Gastrocnemius medialis (tissue), 4 donors: ENCODE data around the gene NT5DC4. TPM values are rescaled to one million over a fixed set of nuclear protein-coding genes. Genes with fewer than 3 reads are reported as not detected.

Experiments used
- ATAC-seq, 2 donors: fragments of 150-250 bp; one replicate each; pipeline ENCODE4 v1.9.1; 2016
- DNase-seq, 2 donors: peaks; one replicate each; pipeline ENCODE4 v3.0.0-alpha.2; 2019
- H3K27ac ChIP-seq, 4 donors: fragments of 200-600 bp; sonication (generic); 1 replicate in 1 of 4; 2 replicates in 3 of 4; pipeline ENCODE4 v1.5.1; 2016 to 2018; ENCODE audit warnings: mild to moderate bottlenecking in 2 of 4, moderate library complexity in 1 of 4
- H3K27me3 ChIP-seq, 3 donors: fragments of 200-600 bp; sonication (generic) in 2 of 3; 1 replicate in 1 of 3; 2 replicates in 2 of 3; pipeline versions ENCODE4 v1.5.1 to v1.6.0; 2016 to 2019; ENCODE audit warnings: mild to moderate bottlenecking in 1 of 3, moderate library complexity in 1 of 3
- H3K36me3 ChIP-seq, 2 donors: fragments of 200-600 bp; sonication (generic) in 1 of 2; one replicate each; pipeline ENCODE4 v1.5.1; 2017 to 2018
- H3K4me1 ChIP-seq, 2 donors: fragments of 200-600 bp; sonication (generic) in 1 of 2; one replicate each; pipeline ENCODE4 v1.5.1; 2016 to 2017; ENCODE audit warnings: mild to moderate bottlenecking in 2 of 2
- H3K4me3 ChIP-seq, 4 donors: fragments of 200-600 bp; sonication (generic) in 3 of 4; 1 replicate in 1 of 4; 2 replicates in 3 of 4; pipeline ENCODE4 v1.5.1; 2016 to 2019; ENCODE audit warnings: mild to moderate bottlenecking in 2 of 4
- H3K9me3 ChIP-seq, 3 donors: fragments of 200-600 bp; sonication (generic) in 2 of 3; 1 replicate in 1 of 3; 2 replicates in 2 of 3; pipeline ENCODE4 v1.5.1; 2016 to 2019
- CTCF ChIP-seq, 5 experiments: fragments of 450-650 bp in 3 of 5; fragments of 200-600 bp in 2 of 5; sonication (generic) in 2 of 5; IDR thresholded peaks in 4 of 5; conservative IDR thresholded peaks in 1 of 5; 1 replicate in 4 of 5; 2 replicates in 1 of 5; pipeline ENCODE4 v1.5.1; 2016 to 2019; ENCODE audit warnings: antibody characterized with exemption in 5 of 5, mild to moderate bottlenecking in 3 of 5, moderate library complexity in 3 of 5
- POLR2A ChIP-seq, 2 donors: fragments of 450-650 bp; IDR thresholded peaks; one replicate each; pipeline ENCODE4 v1.6.1; 2017; ENCODE audit warnings: antibody characterized with exemption in 2 of 2, mild to moderate bottlenecking in 2 of 2, moderate library complexity in 2 of 2
- in situ Hi-C, 4 donors: fragments of 200-750 bp; cut with MboI; loops; one replicate each; pipeline versions ENCODE4 v1.15.0 to v1.8.0; 2017; ENCODE audit warnings: low sequenced_read_pairs in 4 of 4
- intact Hi-C: fragments of 100-400 bp; cut with DNase I; formaldehyde crosslinking; loops from one replicate; pipeline ENCODE4 v1.15.1; 2023; ENCODE audit warnings: low total_unique reads
- total RNA-seq, 4 donors: library from RNA; depleted of rRNA; stranded (reverse); fragments of >200 nt; gene quantifications; one replicate each; pipeline versions ENCODE4 v1.1.0 to v1.2.3, GENCODE V29; 2016

The NT5DC4 gene
- total RNA-seq: not detected

DNA sequence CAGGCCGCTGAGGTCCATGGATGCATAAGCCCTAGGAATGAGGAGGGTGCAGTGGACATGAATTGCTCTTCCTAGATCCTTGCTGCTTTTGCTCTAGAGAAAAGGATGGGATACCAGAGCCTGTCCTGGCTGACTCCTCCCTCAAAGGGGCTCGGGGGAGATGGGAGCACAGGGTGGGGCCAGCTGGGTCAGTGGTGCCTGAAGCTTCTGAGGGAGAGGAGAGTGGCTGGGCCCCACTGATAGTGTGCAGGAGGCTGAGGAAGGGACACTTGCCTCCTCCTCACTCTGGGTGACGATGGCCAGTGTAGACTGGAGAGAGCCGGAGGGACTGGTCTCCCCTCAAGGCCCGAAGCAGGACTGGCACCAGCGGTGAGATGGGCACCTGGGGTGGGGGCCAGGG lies at the start of gene NT5DC4:
Gene NT5DC4 (plus strand): TSS at position 236 of the 400 bp plus-strand sequence. CDS start 60 bp downstream, at position 296.
- intact Hi-C loops (no loop called here), in situ Hi-C loops (loop anchor here in 2 of 4 donors (10.0 kb wide), 2 partner anchors 96 to 126 kb away; no protein-coding TSS in a partner anchor)
- ATAC-seq (no peak), DNase-seq (no peak)
- TF ChIP-seq CTCF (IDR thresholded peaks at IDR 0.05 in 4 of 5, conservative IDR thresholded peaks at IDR 0.05 in 1 of 5): no peak
- TF ChIP-seq POLR2A (IDR thresholded peaks at IDR 0.05): no peak
- Histone ChIP-seq H3K4me3 (no peak within 1 kb of the TSS), H3K27ac (no peak within 1 kb of the TSS), H3K4me1 (no peaks in the 10 kb centered on the region), H3K9me3 (no peaks in the 10 kb centered on the region), H3K27me3 (no peaks in the 10 kb centered on the region), H3K36me3 (no peaks in the 10 kb centered on the region)

DNA sequence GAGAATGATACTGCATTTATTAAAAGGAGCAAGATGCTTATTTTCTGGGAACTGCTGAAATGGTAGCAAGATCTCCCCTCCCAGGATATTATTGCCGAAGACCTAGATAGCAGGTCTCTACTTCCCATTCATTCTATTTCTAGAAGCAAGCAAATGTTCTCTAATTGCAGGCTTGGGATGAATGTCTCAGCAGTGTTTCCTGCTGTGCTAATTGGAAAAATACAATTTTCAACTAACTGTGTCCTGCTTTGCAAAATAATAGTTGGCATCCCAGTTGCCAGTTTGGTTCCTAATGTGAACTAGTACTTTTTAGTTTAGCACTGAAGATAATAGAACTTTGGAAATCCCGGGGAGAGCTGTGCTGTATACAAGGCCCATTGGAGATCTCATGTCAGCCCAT lies 49.0 kb upstream of the NT5DC4 start:
- H3K27me3 ChIP-seq: no peaks in the 10 kb centered on the region
- TF ChIP-seq CTCF (IDR thresholded peaks at IDR 0.05 in 4 of 5, conservative IDR thresholded peaks at IDR 0.05 in 1 of 5) (no peak), POLR2A (IDR thresholded peaks at IDR 0.05) (no peak)
- no peak overlapping the region for H3K27ac ChIP-seq
- no peak overlapping the region for H3K4me3 ChIP-seq
- intact Hi-C loops: no loop called here
- no peaks in the 10 kb centered on the region for H3K4me1 ChIP-seq
- ATAC-seq (no peak), DNase-seq (no peak)
- H3K36me3 ChIP-seq: no peaks in the 10 kb centered on the region
- in situ Hi-C loops: no loop called here
- H3K9me3 ChIP-seq: no peaks in the 10 kb centered on the region

DNA sequence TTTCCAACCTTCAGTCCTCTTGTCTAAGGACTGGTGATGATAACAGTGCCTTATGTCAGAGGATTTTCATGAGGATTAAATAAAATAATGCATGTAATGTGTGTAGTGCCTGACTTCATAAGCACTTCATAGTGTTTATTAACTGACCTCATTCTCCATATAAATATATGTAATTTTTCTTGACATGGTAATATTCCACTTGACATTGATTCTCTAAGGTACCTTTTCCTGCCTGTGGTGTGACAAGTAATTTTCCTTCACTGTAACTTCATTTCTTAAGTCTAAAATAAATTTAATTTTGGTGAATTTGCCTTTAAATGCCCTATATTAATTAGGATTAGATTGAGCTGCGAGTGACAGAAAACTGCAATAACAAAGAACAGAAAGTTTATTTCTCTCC lies 47.8 kb upstream of the NT5DC4 start:
- ATAC-seq (no peak), DNase-seq (no peak)
- TF ChIP-seq CTCF (IDR thresholded peaks at IDR 0.05 in 4 of 5, conservative IDR thresholded peaks at IDR 0.05 in 1 of 5): no peak
- no peak for TF ChIP-seq POLR2A (IDR thresholded peaks at IDR 0.05)
- intact Hi-C loops (no loop called here), in situ Hi-C loops (no loop called here)
- H3K9me3 ChIP-seq: no peaks in the 10 kb centered on the region
- no peak overlapping the region for H3K27ac ChIP-seq
- no peaks in the 10 kb centered on the region for H3K4me1 ChIP-seq
- H3K36me3 ChIP-seq: no peaks in the 10 kb centered on the region
- H3K27me3 ChIP-seq: no peaks in the 10 kb centered on the region
- no peak overlapping the region for H3K4me3 ChIP-seq

- DNase-seq (peak; percentile 24 to 43), ATAC-seq (peak in 1 of 2 donors; percentile 55)
- H3K27ac ChIP-seq: no peak overlapping the region
- no peaks in the 10 kb centered on the region for H3K36me3 ChIP-seq
- no peaks in the 10 kb centered on the region for H3K27me3 ChIP-seq
- TF ChIP-seq CTCF (IDR thresholded peaks at IDR 0.05 in 4 of 5, conservative IDR thresholded peaks at IDR 0.05 in 1 of 5) (no peak), POLR2A (IDR thresholded peaks at IDR 0.05) (no peak)
- H3K4me1 ChIP-seq: peaks cover under 1 to 1% of the 10 kb centered on the region in 2 donors
- no peaks in the 10 kb centered on the region for H3K9me3 ChIP-seq
- in situ Hi-C loops: no loop called here
- no peak overlapping the region for H3K4me3 ChIP-seq
- intact Hi-C loops: no loop called here
Measured at GRCh38 chr2:112674229-112674628, 46.6 kb upstream of the NT5DC4 start.

DNA sequence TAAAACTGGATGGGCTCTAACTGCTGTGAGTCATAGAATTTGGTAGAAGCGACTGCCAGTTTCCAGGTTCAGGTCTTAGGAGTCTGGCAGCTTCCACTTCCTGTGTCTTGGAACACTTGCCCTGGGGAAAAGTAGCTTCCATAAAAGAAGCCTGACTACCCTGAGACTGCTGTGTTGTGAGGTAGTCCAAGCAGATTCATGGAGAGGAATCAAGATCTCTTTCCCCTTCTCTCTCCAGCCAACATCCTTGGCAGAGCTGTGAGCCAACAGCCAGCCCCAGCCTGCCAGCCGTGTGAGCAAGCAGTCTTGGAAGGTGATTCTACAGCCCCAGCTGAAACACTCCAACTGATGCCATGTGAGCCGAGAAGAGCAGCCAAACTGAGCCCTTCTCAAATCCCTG lies 41.3 kb upstream of the NT5DC4 start:
- intact Hi-C loops (no loop called here), in situ Hi-C loops (no loop called here)
- peak; percentile 38 to 79 for DNase-seq
- peak; percentile 92 to 94 for ATAC-seq
- Histone ChIP-seq H3K36me3 (no peaks in the 10 kb centered on the region), H3K9me3 (no peaks in the 10 kb centered on the region), H3K27ac (peak overlapping the region; percentile 44 to 72 (median 64)), H3K4me3 (no peak overlapping the region), H3K4me1 (peaks cover 18 to 23% of the 10 kb centered on the region in 2 donors), H3K27me3 (no peaks in the 10 kb centered on the region)
- TF ChIP-seq POLR2A (IDR thresholded peaks at IDR 0.05): no peak
- no peak for TF ChIP-seq CTCF (IDR thresholded peaks at IDR 0.05 in 4 of 5, conservative IDR thresholded peaks at IDR 0.05 in 1 of 5)
